ENCODE data around the gene PLAC9.
A peak's percentile ranks its signal among the peaks of the same experiment; 100 is the strongest.
"Not testable (repeated sequence)": the region's sequence is repeated elsewhere in the genome, so short reads cannot be mapped to it uniquely, and the experiment has no call there.

PLAC9 gene

DNA sequence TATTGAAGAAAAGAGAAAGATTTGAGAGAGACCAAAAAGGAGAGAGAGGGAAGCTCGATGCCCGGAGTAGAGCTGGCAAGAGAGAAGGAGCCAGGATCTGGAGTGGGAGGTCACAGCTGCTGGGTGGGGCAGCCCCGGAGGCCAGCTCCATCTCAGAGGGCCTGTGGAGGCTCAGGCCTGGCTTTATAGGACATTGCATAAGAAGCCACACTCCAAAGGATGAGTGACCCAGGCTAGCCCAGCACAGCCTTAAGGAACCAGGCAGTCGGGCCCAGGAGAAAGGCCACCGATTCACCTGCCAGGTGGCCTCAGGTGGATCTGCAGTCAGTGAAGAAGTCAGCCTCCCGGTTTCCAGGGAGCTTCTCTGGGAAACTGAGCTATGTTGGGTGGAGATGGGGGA lies 676 bp downstream of the PLAC9 start:
- no peak for DNase-seq (ENCODE audit: low spot score)
- Histone ChIP-seq H3K9me3 (ENCODE audit: severe bottlenecking) (no peaks in the 10 kb centered on the region), H3K4me3 (ENCODE audit: severe bottlenecking) (no peak overlapping the region), H3K36me3 (ENCODE audit: low read depth) (no peaks in the 10 kb centered on the region), H3K27ac (ENCODE audit: poor library complexity, severe bottlenecking) (no peak overlapping the region), H3K27me3 (ENCODE audit: insufficient read depth, poor library complexity, severe bottlenecking) (peaks cover 8% of the 10 kb centered on the region), H3K4me1 (ENCODE audit: insufficient read depth, poor library complexity, severe bottlenecking) (no peaks in the 10 kb centered on the region)
- no peak for ATAC-seq (ENCODE audit: low read depth)
- TF ChIP-seq, protein P1, sequence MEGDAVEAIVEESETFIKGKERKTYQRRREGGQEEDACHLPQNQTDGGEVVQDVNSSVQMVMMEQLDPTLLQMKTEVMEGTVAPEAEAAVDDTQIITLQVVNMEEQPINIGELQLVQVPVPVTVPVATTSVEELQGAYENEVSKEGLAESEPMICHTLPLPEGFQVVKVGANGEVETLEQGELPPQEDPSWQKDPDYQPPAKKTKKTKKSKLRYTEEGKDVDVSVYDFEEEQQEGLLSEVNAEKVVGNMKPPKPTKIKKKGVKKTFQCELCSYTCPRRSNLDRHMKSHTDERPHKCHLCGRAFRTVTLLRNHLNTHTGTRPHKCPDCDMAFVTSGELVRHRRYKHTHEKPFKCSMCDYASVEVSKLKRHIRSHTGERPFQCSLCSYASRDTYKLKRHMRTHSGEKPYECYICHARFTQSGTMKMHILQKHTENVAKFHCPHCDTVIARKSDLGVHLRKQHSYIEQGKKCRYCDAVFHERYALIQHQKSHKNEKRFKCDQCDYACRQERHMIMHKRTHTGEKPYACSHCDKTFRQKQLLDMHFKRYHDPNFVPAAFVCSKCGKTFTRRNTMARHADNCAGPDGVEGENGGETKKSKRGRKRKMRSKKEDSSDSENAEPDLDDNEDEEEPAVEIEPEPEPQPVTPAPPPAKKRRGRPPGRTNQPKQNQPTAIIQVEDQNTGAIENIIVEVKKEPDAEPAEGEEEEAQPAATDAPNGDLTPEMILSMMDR (IDR thresholded peaks at IDR 0.05; ENCODE audit: poor library complexity, severe bottlenecking) = no peak

DNA sequence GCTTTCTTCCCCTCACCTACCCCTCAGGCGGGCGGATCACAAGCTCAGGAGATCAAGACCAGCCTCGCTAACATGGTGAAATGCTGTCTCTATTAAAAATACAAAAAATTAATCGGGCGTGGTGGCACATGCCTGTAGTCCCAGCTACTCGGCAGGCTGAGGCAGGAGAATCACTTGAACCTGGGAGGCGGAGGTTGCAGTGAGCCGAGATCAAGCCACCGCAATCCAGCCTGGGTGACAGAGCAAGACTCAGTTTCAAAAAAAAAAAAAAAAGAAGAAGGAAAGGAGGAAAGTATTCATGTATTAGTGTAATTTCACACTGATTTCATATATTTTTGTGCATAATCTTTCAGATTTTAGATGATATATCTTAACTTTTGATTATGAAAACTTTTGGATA lies 1.2 kb downstream of the PLAC9 start:
- not testable (repeated sequence) for ATAC-seq (ENCODE audit: low read depth); H3K36me3 ChIP-seq (ENCODE audit: low read depth); DNase-seq (ENCODE audit: low spot score); H3K9me3 ChIP-seq (ENCODE audit: severe bottlenecking); H3K4me3 ChIP-seq (ENCODE audit: severe bottlenecking); H3K27ac ChIP-seq (ENCODE audit: poor library complexity, severe bottlenecking); H3K4me1 ChIP-seq (ENCODE audit: insufficient read depth, poor library complexity, severe bottlenecking); H3K27me3 ChIP-seq (ENCODE audit: insufficient read depth, poor library complexity, severe bottlenecking)

DNA sequence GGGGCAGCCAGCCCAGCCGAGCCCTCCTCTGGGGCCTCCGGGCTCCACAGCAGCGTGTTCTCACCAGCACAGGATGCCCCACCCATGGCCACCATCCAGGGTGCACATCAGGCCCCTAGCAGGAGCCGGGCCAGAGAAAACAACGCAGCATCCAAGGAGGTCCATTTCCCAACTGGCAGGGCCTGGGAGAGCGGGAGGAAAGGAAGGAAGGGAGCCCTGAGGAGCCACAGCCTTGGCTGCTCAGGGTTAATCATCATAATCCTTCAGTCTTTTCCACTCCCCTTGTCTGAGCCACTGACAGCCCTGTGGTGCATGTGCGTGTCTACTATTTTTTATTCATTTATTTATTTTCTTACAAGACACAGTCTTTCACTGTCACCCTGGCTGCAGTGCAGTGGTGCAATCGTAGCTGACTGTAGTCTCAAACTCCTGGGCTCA lies 3.6 kb downstream of the PLAC9 start:
- no peak overlapping the region for H3K27ac ChIP-seq (ENCODE audit: poor library complexity, severe bottlenecking)
- TF ChIP-seq, protein P1 (IDR thresholded peaks at IDR 0.05; ENCODE audit: poor library complexity, severe bottlenecking) = no peak

DNA sequence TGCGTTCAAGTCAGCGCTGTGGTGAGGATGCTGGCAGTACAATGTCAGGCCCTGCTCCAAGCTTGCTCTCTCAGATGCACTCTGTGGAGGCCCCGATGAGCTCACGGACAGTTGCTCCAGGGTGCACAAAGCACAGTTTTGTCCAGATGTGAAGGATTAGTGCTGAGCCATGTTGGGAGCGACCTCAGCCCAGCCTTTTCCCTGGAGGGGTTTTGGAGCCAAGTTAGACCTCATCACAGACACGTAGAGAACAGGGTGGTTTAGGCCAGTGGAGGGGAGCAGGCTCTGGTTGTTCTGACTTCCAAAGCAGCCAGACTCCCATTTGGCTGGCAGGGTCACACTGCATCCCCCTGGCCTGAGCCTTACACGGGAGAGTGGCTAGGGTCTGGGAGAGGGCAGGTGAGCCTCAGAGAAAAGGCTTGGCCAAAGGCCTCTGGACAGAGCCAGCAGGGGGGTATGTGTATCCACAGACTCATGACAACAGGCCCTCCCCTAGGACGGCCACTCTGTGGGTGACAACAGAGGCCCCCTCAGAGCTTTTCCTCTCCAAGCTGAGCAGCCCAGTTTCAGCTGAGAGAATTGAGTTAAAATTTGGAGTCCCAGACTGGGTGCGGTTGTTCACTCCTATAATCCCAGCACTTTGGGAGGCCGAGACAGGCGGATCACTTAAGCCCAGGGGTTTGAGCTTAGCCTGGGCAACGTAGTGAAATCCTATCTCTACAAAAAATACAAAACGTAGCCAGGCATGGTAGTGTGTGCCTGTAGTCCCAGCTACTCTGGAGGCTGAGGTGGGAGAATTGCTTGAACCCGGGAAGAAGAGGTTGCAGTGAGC lies 4.7 kb downstream of the PLAC9 start:
- Histone ChIP-seq H3K4me3 (ENCODE audit: severe bottlenecking) (no peak overlapping the region), H3K27ac (ENCODE audit: poor library complexity, severe bottlenecking) (no peak overlapping the region)
- TF ChIP-seq, protein P1 (IDR thresholded peaks at IDR 0.05; ENCODE audit: poor library complexity, severe bottlenecking) = no peak

More for the DNA sequence above, 3.6 kb downstream of the PLAC9 start:
- DNase-seq (ENCODE audit: low spot score) (no peak), ATAC-seq (ENCODE audit: low read depth) (peak; percentile 26; the same call in 1 of the 3 replicates)
- no peaks in the 10 kb centered on the region for H3K4me1 ChIP-seq (ENCODE audit: insufficient read depth, poor library complexity, severe bottlenecking)
- no peaks in the 10 kb centered on the region for H3K9me3 ChIP-seq (ENCODE audit: severe bottlenecking)
- H3K27me3 ChIP-seq (ENCODE audit: insufficient read depth, poor library complexity, severe bottlenecking) = peaks cover 8% of the 10 kb centered on the region
- no peak overlapping the region for H3K4me3 ChIP-seq (ENCODE audit: severe bottlenecking)
- no peaks in the 10 kb centered on the region for H3K36me3 ChIP-seq (ENCODE audit: low read depth)

DNA sequence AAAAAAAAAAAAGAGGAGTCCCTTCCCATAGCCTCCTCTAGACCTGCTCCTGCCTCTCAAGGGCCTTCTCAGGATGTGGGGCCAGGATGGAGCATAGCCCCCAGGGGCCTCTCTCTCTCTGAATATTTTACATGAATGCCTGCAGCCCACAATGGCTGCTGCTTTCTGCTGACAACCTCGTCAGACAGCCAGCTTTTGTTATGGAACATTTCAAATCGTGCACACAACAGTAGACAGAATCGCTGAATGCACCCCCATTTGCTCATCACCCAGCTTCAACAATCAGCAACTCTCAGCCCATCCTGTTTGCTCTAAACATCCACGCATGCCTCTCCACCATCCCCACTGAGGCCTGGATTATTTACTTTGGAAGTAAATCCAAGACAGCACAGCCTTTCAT lies 5.4 kb downstream of the PLAC9 start:
- no peaks in the 10 kb centered on the region for H3K36me3 ChIP-seq (ENCODE audit: low read depth)
- no peaks in the 10 kb centered on the region for H3K4me1 ChIP-seq (ENCODE audit: insufficient read depth, poor library complexity, severe bottlenecking)
- DNase-seq (ENCODE audit: low spot score) (no peak), ATAC-seq (ENCODE audit: low read depth) (no peak)
- no peak overlapping the region for H3K27ac ChIP-seq (ENCODE audit: poor library complexity, severe bottlenecking)
- no peak overlapping the region for H3K4me3 ChIP-seq (ENCODE audit: severe bottlenecking)
- no peaks in the 10 kb centered on the region for H3K9me3 ChIP-seq (ENCODE audit: severe bottlenecking)
- H3K27me3 ChIP-seq (ENCODE audit: insufficient read depth, poor library complexity, severe bottlenecking) = no peaks in the 10 kb centered on the region
- TF ChIP-seq, protein P1 (IDR thresholded peaks at IDR 0.05; ENCODE audit: poor library complexity, severe bottlenecking) = no peak

More for the DNA sequence above, 4.7 kb downstream of the PLAC9 start:
- Histone ChIP-seq H3K27me3 (ENCODE audit: insufficient read depth, poor library complexity, severe bottlenecking) (peaks cover 6% of the 10 kb centered on the region), H3K9me3 (ENCODE audit: severe bottlenecking) (no peaks in the 10 kb centered on the region), H3K36me3 (ENCODE audit: low read depth) (no peaks in the 10 kb centered on the region), H3K4me1 (ENCODE audit: insufficient read depth, poor library complexity, severe bottlenecking) (no peaks in the 10 kb centered on the region)
- ATAC-seq (ENCODE audit: low read depth) = no peak
- DNase-seq (ENCODE audit: low spot score) = no peak

Data from RWPE2 (cell line).